GM19328 (cell line): ENCODE results near the gene HTR6.

ENCODE experiments used
- ATAC-seq: cut with Tn5 transposase; IDR thresholded peaks from one replicate; pipeline ENCODE4 v1.9.1; 2021; ENCODE audit warnings: mild to moderate bottlenecking, moderate library complexity; ENCODE audit not compliant: unreplicated experiment

HTR6 gene

GRCh38 chr1:19687414-19687813, 22.7 kb downstream of the HTR6 start:
- no peak for ATAC-seq

- ATAC-seq: no peak
Measured at GRCh38 chr1:19688041-19688842, 23.6 kb downstream of the HTR6 start.

GRCh38 chr1:19689085-19689757, 24.5 kb downstream of the HTR6 start:
- ATAC-seq: no peak

GRCh38 chr1:19689856-19690255, 25.2 kb downstream of the HTR6 start:
- ATAC-seq: no peak

GRCh38 chr1:19690342-19690741, 25.7 kb downstream of the HTR6 start:
- no peak for ATAC-seq

GRCh38 chr1:19694298-19694697, 29.6 kb downstream of the HTR6 start:
- ATAC-seq: no peak

- ATAC-seq: no peak
Measured at GRCh38 chr1:19695772-19696171, 31.1 kb downstream of the HTR6 start.

- ATAC-seq: no peak
Measured at GRCh38 chr1:19696820-19697219, 32.1 kb downstream of the HTR6 start.

- no peak for ATAC-seq
Measured at GRCh38 chr1:19698181-19698580, 33.5 kb downstream of the HTR6 start.

GRCh38 chr1:19700079-19700777, 35.6 kb downstream of the HTR6 start:
- ATAC-seq: no peak

- ATAC-seq: no peak
Measured at GRCh38 chr1:19703280-19703679, 38.6 kb downstream of the HTR6 start.

- ATAC-seq: no peak
Measured at GRCh38 chr1:19704247-19705113, 39.8 kb downstream of the HTR6 start.

GRCh38 chr1:19705464-19705863, 40.8 kb downstream of the HTR6 start:
- ATAC-seq: no peak

GRCh38 chr1:19706136-19706535, 41.5 kb downstream of the HTR6 start:
- no peak for ATAC-seq

GRCh38 chr1:19708567-19709110, 44.0 kb downstream of the HTR6 start:
- ATAC-seq: no peak

- no peak for ATAC-seq
Measured at GRCh38 chr1:19709260-19709793, 44.7 kb downstream of the HTR6 start.

- ATAC-seq: no peak
Measured at GRCh38 chr1:19710825-19711611, 46.3 kb downstream of the HTR6 start.

- no peak for ATAC-seq
Measured at GRCh38 chr1:19712928-19713327, 48.3 kb downstream of the HTR6 start.
